GM12892 (cell line): ENCODE measurements around the gene LRRC36.

Experiments
- POLR2A ChIP-seq: IDR thresholded peaks from 2 replicates; pipeline ENCODE4 v1.6.1; 2011; ENCODE audit warnings: low read depth, low read length, control low read depth
- POLR2AphosphoS5 ChIP-seq: IDR thresholded peaks from 2 replicates; pipeline ENCODE4 v1.6.1; 2011; ENCODE audit warnings: low read depth, low read length, control low read depth
- TAF1 ChIP-seq: IDR thresholded peaks from 2 replicates; pipeline ENCODE4 v1.6.1; 2011; ENCODE audit warnings: low read depth, mild to moderate bottlenecking, control low read depth, low read length, borderline replicate concordance

DNA sequence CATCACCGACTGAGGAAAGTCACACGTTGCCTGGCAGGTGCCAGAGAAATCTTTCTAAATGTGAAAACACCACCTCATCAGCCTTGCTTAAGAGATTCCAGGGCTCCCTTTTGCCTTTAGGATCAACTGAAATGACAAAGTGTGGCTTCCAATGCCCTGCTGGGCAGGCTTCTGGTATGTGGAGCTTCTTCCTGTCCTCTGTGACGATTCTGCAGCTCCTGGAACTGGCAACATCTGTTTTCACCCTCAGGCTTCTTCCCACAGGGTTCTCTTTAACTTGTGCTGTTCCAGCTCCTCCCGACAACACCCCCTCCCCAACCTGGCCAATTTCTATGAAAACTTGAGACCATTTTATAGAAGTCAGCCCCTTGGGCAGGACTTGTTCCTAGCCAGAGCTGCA is 94.4 kb downstream of the LRRC36 start:
- TF ChIP-seq POLR2A (no peak), POLR2AphosphoS5 (no peak), TAF1 (no peak)
